ENCODE results near the gene KLHL11.

DNA sequence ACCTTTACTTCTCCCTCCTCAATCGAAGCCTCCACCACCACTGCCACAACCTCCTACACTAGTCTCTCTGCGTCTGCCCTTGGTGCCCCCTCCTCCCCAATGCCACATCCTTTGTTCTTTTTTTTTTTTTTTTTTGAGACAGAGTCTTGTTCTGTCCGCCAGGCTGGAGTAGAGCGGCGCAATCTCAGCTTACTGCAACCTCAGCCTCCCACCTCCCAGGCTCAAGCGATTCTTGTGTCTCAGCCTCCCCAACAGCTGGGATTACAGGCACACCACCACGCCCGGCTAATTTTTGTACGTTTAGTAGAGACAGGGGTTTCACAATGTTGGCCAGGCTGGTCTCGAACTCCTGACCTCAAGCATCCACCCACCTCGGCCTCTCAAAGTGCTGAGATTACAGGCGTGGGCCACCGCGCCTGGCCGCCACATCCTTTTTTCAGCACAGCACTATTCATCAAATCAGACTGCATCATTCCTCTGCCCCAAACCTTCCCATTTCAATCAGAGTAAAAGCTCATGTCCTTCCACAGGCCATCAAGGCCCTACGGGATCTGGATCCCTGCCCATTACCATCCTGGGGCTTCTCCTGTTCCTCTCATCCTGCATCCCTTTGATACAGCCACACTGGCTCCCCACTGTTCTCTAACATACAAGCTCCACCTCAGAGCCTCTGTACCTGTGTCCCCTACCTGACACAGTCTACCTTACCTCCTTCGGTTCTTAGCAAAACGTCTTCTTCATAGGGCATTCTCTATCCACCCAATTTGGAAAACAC lies 2.0 kb downstream of the KLHL11 start:
- TF ChIP-seq, protein P1, sequence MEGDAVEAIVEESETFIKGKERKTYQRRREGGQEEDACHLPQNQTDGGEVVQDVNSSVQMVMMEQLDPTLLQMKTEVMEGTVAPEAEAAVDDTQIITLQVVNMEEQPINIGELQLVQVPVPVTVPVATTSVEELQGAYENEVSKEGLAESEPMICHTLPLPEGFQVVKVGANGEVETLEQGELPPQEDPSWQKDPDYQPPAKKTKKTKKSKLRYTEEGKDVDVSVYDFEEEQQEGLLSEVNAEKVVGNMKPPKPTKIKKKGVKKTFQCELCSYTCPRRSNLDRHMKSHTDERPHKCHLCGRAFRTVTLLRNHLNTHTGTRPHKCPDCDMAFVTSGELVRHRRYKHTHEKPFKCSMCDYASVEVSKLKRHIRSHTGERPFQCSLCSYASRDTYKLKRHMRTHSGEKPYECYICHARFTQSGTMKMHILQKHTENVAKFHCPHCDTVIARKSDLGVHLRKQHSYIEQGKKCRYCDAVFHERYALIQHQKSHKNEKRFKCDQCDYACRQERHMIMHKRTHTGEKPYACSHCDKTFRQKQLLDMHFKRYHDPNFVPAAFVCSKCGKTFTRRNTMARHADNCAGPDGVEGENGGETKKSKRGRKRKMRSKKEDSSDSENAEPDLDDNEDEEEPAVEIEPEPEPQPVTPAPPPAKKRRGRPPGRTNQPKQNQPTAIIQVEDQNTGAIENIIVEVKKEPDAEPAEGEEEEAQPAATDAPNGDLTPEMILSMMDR (IDR thresholded peaks at IDR 0.05 in 2 of 3, conservative IDR thresholded peaks at IDR 0.05 in 1 of 3; ENCODE audit: control insufficient read depth in 2 of 3, extremely low read depth in 1 of 3, insufficient read depth in 1 of 3, low read depth in 3 of 3, low read length in 3 of 3), result no peak
- TF ChIP-seq, protein P2, sequence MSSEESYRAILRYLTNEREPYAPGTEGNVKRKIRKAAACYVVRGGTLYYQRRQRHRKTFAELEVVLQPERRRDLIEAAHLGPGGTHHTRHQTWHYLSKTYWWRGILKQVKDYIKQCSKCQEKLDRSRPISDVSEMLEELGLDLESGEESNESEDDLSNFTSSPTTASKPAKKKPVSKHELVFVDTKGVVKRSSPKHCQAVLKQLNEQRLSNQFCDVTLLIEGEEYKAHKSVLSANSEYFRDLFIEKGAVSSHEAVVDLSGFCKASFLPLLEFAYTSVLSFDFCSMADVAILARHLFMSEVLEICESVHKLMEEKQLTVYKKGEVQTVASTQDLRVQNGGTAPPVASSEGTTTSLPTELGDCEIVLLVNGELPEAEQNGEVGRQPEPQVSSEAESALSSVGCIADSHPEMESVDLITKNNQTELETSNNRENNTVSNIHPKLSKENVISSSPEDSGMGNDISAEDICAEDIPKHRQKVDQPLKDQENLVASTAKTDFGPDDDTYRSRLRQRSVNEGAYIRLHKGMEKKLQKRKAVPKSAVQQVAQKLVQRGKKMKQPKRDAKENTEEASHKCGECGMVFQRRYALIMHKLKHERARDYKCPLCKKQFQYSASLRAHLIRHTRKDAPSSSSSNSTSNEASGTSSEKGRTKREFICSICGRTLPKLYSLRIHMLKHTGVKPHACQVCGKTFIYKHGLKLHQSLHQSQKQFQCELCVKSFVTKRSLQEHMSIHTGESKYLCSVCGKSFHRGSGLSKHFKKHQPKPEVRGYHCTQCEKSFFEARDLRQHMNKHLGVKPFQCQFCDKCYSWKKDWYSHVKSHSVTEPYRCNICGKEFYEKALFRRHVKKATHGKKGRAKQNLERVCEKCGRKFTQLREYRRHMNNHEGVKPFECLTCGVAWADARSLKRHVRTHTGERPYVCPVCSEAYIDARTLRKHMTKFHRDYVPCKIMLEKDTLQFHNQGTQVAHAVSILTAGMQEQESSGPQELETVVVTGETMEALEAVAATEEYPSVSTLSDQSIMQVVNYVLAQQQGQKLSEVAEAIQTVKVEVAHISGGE (CRISPR knock-in tag; IDR thresholded peaks at IDR 0.05), result no peak
- TF ChIP-seq POLR2AphosphoS5 (IDR thresholded peaks at IDR 0.05; ENCODE audit: low read length) (no peak), EZH2 (IDR thresholded peaks at IDR 0.05; ENCODE audit: borderline replicate concordance, control insufficient read depth, low read depth, low read length) (no peak), MYC (IDR thresholded peaks at IDR 0.05; ENCODE audit: insufficient read depth, insufficient read length, insufficient replicate concordance, low read length, severe bottlenecking) (no peak), BCL11A (IDR thresholded peaks at IDR 0.05; ENCODE audit: low read depth, low read length) (no peak), CHD1 (IDR thresholded peaks at IDR 0.05; ENCODE audit: low read depth, low read length) (no peak), POLR2A (IDR thresholded peaks at IDR 0.05; ENCODE audit: low read depth, low read length) (no peak), NR2C2 (IDR thresholded peaks at IDR 0.05; ENCODE audit: borderline replicate concordance, control insufficient read depth, insufficient read length, low read depth) (no peak), CHD4 (IDR thresholded peaks at IDR 0.05) (no peak), KAT2A (conservative IDR thresholded peaks at IDR 0.05; ENCODE audit: control insufficient read depth, low read depth, low read length) (no peak)
- TF ChIP-seq, protein P3, sequence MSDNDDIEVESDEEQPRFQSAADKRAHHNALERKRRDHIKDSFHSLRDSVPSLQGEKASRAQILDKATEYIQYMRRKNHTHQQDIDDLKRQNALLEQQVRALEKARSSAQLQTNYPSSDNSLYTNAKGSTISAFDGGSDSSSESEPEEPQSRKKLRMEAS (IDR thresholded peaks at IDR 0.05; ENCODE audit: low read depth, low read length), result no peak
- TF ChIP-seq, protein P4, sequence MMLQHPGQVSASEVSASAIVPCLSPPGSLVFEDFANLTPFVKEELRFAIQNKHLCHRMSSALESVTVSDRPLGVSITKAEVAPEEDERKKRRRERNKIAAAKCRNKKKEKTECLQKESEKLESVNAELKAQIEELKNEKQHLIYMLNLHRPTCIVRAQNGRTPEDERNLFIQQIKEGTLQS (IDR thresholded peaks at IDR 0.05; ENCODE audit: borderline replicate concordance, extremely low read depth, low read depth, low read length), result no peak
- TF ChIP-seq, protein P5, sequence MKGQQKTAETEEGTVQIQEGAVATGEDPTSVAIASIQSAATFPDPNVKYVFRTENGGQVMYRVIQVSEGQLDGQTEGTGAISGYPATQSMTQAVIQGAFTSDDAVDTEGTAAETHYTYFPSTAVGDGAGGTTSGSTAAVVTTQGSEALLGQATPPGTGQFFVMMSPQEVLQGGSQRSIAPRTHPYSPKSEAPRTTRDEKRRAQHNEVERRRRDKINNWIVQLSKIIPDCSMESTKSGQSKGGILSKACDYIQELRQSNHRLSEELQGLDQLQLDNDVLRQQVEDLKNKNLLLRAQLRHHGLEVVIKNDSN (IDR thresholded peaks at IDR 0.05; ENCODE audit: borderline replicate concordance, extremely low read length, insufficient read depth, low read depth, low read length), result no peak
